CD14-positive monocyte (primary cell): ENCODE measurements around the gene IQCF5. TPM values are rescaled to one million over a fixed set of nuclear protein-coding genes. Genes with fewer than 3 reads are reported as not detected.

Experiments used
- DNase-seq, 3 donors: peaks; one replicate each; pipeline ENCODE4 v3.0.0-alpha.2; 2011 to 2022
- H2AFZ ChIP-seq: 2 replicates; pipeline ENCODE4 v1.6.0; 2012; ENCODE audit warnings: mild to moderate bottlenecking, low read depth, low read length, inconsistent platforms; ENCODE audit not compliant: insufficient read depth, poor library complexity, severe bottlenecking
- H3K27ac ChIP-seq, 2 donors: 1 replicate in 1 of 2; 2 replicates in 1 of 2; pipeline ENCODE4 v1.5.1; 2012 to 2013; ENCODE audit warnings: low read length in 2 of 2, control low read depth in 1 of 2, inconsistent platforms in 1 of 2, low read depth in 1 of 2, mild to moderate bottlenecking in 1 of 2
- H3K27me3 ChIP-seq, 2 donors: one replicate each; pipeline versions ENCODE4 v1.6.0 to v1.6.1; 2011 to 2013; ENCODE audit warnings: low read length in 2 of 2; ENCODE audit not compliant: control insufficient read depth in 2 of 2, insufficient read depth in 2 of 2
- H3K36me3 ChIP-seq, 2 donors: replicated peaks in 1 of 2; 1 replicate in 1 of 2; 2 replicates in 1 of 2; pipeline versions ENCODE4 v1.5.1 to v1.6.1; 2012 to 2013; ENCODE audit warnings: low read length in 2 of 2, control low read depth in 1 of 2, inconsistent platforms in 1 of 2, mild to moderate bottlenecking in 1 of 2; ENCODE audit not compliant: insufficient read depth in 2 of 2, control insufficient read depth in 1 of 2
- H3K4me1 ChIP-seq, 2 donors: 1 replicate in 1 of 2; 2 replicates in 1 of 2; pipeline versions ENCODE4 v1.5.1 to v1.6.1; 2012 to 2013; ENCODE audit warnings: low read length in 2 of 2, control low read depth in 1 of 2, inconsistent platforms in 1 of 2, mild to moderate bottlenecking in 1 of 2, moderate library complexity in 1 of 2; ENCODE audit not compliant: insufficient read depth in 2 of 2, control insufficient read depth in 1 of 2
- H3K4me2 ChIP-seq: replicated peaks from 2 replicates; pipeline ENCODE3; 2012; ENCODE audit warnings: low read length, moderate library complexity, mild to moderate bottlenecking; ENCODE audit not compliant: poor library complexity, severe bottlenecking; ENCODE audit errors: extremely low read depth
- H3K4me3 ChIP-seq, 3 experiments: fragments of 200-600 bp in 1 of 3; sonication (generic) in 1 of 3; replicated peaks in 1 of 3; 1 replicate in 2 of 3; 2 replicates in 1 of 3; pipeline ENCODE4 v1.5.1; 2011 to 2013; ENCODE audit warnings: low read length in 3 of 3, mild to moderate bottlenecking in 3 of 3, control low read depth in 2 of 3, low read depth in 2 of 3, inconsistent platforms in 1 of 3, moderate library complexity in 1 of 3
- H3K79me2 ChIP-seq: 2 replicates; pipeline ENCODE4 v1.6.0; 2012; ENCODE audit warnings: mild to moderate bottlenecking, control low read depth, inconsistent platforms, low read length, moderate library complexity; ENCODE audit not compliant: insufficient read depth
- H3K9ac ChIP-seq: 2 replicates; pipeline ENCODE4 v1.6.0; 2017; ENCODE audit warnings: low read length, mild to moderate bottlenecking; ENCODE audit not compliant: insufficient read depth, poor library complexity, severe bottlenecking
- H3K9me3 ChIP-seq, 2 donors: replicated peaks in 1 of 2; 1 replicate in 1 of 2; 2 replicates in 1 of 2; pipeline versions ENCODE4 v1.5.1 to v1.6.1; 2012 to 2013; ENCODE audit warnings: low read length in 2 of 2, control low read depth in 1 of 2; ENCODE audit not compliant: control insufficient read depth in 1 of 2, insufficient read depth in 1 of 2
- H4K20me1 ChIP-seq: 2 replicates; pipeline ENCODE4 v1.6.0; 2012; ENCODE audit warnings: mild to moderate bottlenecking, low read length, control low read depth, moderate library complexity; ENCODE audit not compliant: insufficient read depth
- H3K27ac Mint-ChIP-seq, 7 donors: one replicate each; pipeline ENCODE4 v1.8.0; 2020; ENCODE audit warnings: mild to moderate bottlenecking in 7 of 7, mixed read lengths in 7 of 7, moderate library complexity in 6 of 7, inconsistent platforms in 2 of 7
- H3K27me3 Mint-ChIP-seq, 3 donors: one replicate each; pipeline ENCODE4 v1.8.0; 2021 to 2022; ENCODE audit warnings: low read depth in 3 of 3, mild to moderate bottlenecking in 3 of 3, mixed read lengths in 3 of 3, moderate library complexity in 3 of 3, inconsistent platforms in 1 of 3
- H3K36me3 Mint-ChIP-seq, 2 donors: one replicate each; pipeline ENCODE4 v1.8.0; 2020; ENCODE audit warnings: mixed read lengths in 2 of 2, inconsistent platforms in 1 of 2, mild to moderate bottlenecking in 1 of 2
- H3K4me1 Mint-ChIP-seq: one replicate; pipeline ENCODE4 v1.8.0; 2020; ENCODE audit warnings: mild to moderate bottlenecking, mixed read lengths
- H3K4me3 Mint-ChIP-seq, 2 donors: one replicate each; pipeline ENCODE4 v1.8.0; 2020; ENCODE audit warnings: mild to moderate bottlenecking in 2 of 2, mixed read lengths in 2 of 2, moderate library complexity in 1 of 2
- H3K9me3 Mint-ChIP-seq, 7 donors: one replicate each; pipeline ENCODE4 v1.8.0; 2020 to 2022; ENCODE audit warnings: mixed read lengths in 7 of 7, mild to moderate bottlenecking in 6 of 7, moderate library complexity in 6 of 7, inconsistent platforms in 2 of 7
- CTCF ChIP-seq: fragments of 200-600 bp; IDR thresholded peaks from one replicate; pipeline ENCODE4 v1.8.0; 2022; ENCODE audit warnings: antibody characterized with exemption, mild to moderate bottlenecking
- WGBS: methylation state at CpG from one replicate; pipeline ENCODE4 v1.1.5; 2013; ENCODE audit warnings: missing lambda C conversion rate; ENCODE audit not compliant: insufficient coverage; 5-methylcytosine and 5-hydroxymethylcytosine counted together
- intact Hi-C, 2 donors: fragments of 100-400 bp; cut with micrococcal nuclease; formaldehyde crosslinking; loops; one replicate each; pipeline versions ENCODE4 v1.15.0 to v1.15.1; 2023
- polyA plus RNA-seq, 3 donors: library from polyadenylated mRNA; depleted of rRNA in 1 of 3; unstranded in 2 of 3; stranded (reverse) in 1 of 3; fragments of 300-500 nt in 2 of 3; fragments of >200 nt in 1 of 3; fragmentation: Illumina TruSeq in 2 of 3; gene quantifications; 1 replicate in 2 of 3; 2 replicates in 1 of 3; pipeline ENCODE4 v1.2.3, GENCODE V29; 2012 to 2021
- small RNA-seq: library from RNA; depleted of rRNA; stranded (forward); fragments of <200 nt; gene quantifications from one replicate; pipeline ENCODE3, GENCODE V24; 2012; ENCODE audit warnings: low read depth; ENCODE audit not compliant: insufficient read length

Gene IQCF5
- polyA plus RNA-seq, 3 donors: not detected

GRCh38 chr3:51828297-51828696 lies 47.1 kb downstream of the IQCF5 start:
- Mint-ChIP-seq H3K27me3 (peaks cover 4 to 7% (median 6%) of the 10 kb centered on the region in 3 donors), H3K4me3 (no peak overlapping the region), H3K27ac (no peak overlapping the region), H3K36me3 (no peaks in the 10 kb centered on the region), H3K4me1 (no peaks in the 10 kb centered on the region), H3K9me3 (peaks cover 14 to 28% (median 19%) of the 10 kb centered on the region in 7 donors)
- Histone ChIP-seq H4K20me1 (no peaks in the 10 kb centered on the region), H3K9ac (no peak overlapping the region), H3K9me3 (peaks cover 16 to 20% of the 10 kb centered on the region in 2 donors), H3K27me3 (no peaks in the 10 kb centered on the region), H3K79me2 (no peaks in the 10 kb centered on the region), H3K36me3 (no peaks in the 10 kb centered on the region), H2AFZ (no peak overlapping the region), H3K4me2 (no peak overlapping the region), H3K4me3 (no peak overlapping the region), H3K27ac (no peak overlapping the region), H3K4me1 (no peaks in the 10 kb centered on the region)
- 100% methylated on average over 1 of the region's 1 CpG for WGBS
- TF ChIP-seq CTCF: no peak
- intact Hi-C loops: no loop called here
- no peak for DNase-seq

Small RNA genes lying within 50 kb of the gene (small RNA-seq; reads per million reads assigned to genes)
- gene RN7SL504P: not detected

Other genes with a start within 250 kb of the IQCF5 start
- gene TEX264, start 204.3 kb downstream of the IQCF5 start, polyA plus RNA-seq: 100 to 1,000 TPM in 1 of 3 donors, 10 to 100 TPM in 2; 58.3 to 108 (median 80.8) TPM
- under 1 TPM in 1 of 3 donors, not detected in 2; 0.72 TPM for gene GRM2, start 168.5 kb downstream of the IQCF5 start, polyA plus RNA-seq
- not detected for gene IQCF6, start 96.4 kb downstream of the IQCF5 start, polyA plus RNA-seq
- gene IQCF2, start 14.0 kb downstream of the IQCF5 start, polyA plus RNA-seq: not detected
- gene IQCF1, start 27.8 kb upstream of the IQCF5 start, polyA plus RNA-seq: not detected
- gene RRP9, start 66.3 kb upstream of the IQCF5 start, polyA plus RNA-seq: 10 to 100 TPM in 1 of 3 donors, 1 to 10 TPM in 2; 6.7 to 10.4 (median 9.9) TPM
- 1 to 10 TPM; 1.2 to 6.9 (median 1.7) TPM for gene PARP3, start 66.8 kb upstream of the IQCF5 start, polyA plus RNA-seq
- gene GPR62, start 79.8 kb upstream of the IQCF5 start, polyA plus RNA-seq: not detected
- gene PCBP4, start 91.9 kb upstream of the IQCF5 start, polyA plus RNA-seq: 1 to 10 TPM in 1 of 3 donors, under 1 TPM in 2; 0.09 to 1.3 (median 0.22) TPM
- gene ABHD14B, start 98.4 kb upstream of the IQCF5 start, polyA plus RNA-seq: 10 to 100 TPM; 20.3 to 31.2 (median 23.4) TPM
- 10 to 100 TPM in 2 of 3 donors, 1 to 10 TPM in 1; 6.9 to 13.2 (median 11.7) TPM for gene ABHD14A, start 99.5 kb upstream of the IQCF5 start, polyA plus RNA-seq
- gene ACY1, start 107.9 kb upstream of the IQCF5 start, polyA plus RNA-seq: 10 to 100 TPM; 13.3 to 18.0 (median 14.5) TPM
- gene RPL29, start 120.3 kb upstream of the IQCF5 start, polyA plus RNA-seq: 1,000 to 10,000 TPM in 1 of 3 donors, 100 to 1,000 TPM in 2; 753 to 2,360 (median 856) TPM
- 10 to 100 TPM in 1 of 3 donors, 1 to 10 TPM in 2; 2.8 to 36.8 (median 3.9) TPM for gene DUSP7, start 181.0 kb upstream of the IQCF5 start, polyA plus RNA-seq